Measurements from ENCODE around the gene CTSF. TPM values are rescaled to one million over a fixed set of nuclear protein-coding genes. Genes with fewer than 3 reads are reported as not detected.

CTSF gene
- total and polyA plus RNA-seq, 12 donors: 37.0 to 264 (median 133) TPM

- intact Hi-C loops (cut with DNase I): no loop called here
- DNase-seq: no peak
- H3K4me3 ChIP-seq: no peak overlapping the region
- WGBS, 4 donors: 72 to 88% (median 73%) methylated on average over 11 of the region's 11 CpGs
- H3K27ac ChIP-seq: no peak overlapping the region
- no peak for TF ChIP-seq POLR2A (IDR thresholded peaks at IDR 0.05)
- no peak for TF ChIP-seq CTCF (IDR thresholded peaks at IDR 0.05)
- H3K36me3 ChIP-seq (replicated peaks in 1 of 2): peaks cover 0 to 38% of the 10 kb centered on the region in 2 donors
- no peaks in the 10 kb centered on the region for H3K4me1 ChIP-seq (replicated peaks in 1 of 2)
- no peaks in the 10 kb centered on the region for H3K9me3 ChIP-seq (replicated peaks in 1 of 3)
- H3K27me3 ChIP-seq: no peaks in the 10 kb centered on the region
Observed at GRCh38 chr11:66523611-66524010, 44.8 kb downstream of the CTSF start.

Small RNA genes lying within 50 kb of the gene (small RNA-seq; reads per million reads assigned to genes)
- gene RNU4-39P: 0 to 0.12 reads per million in 2 donors

Other genes with a start within 250 kb of the CTSF start
- 10 to 100 TPM in 2 of 9 donors, 1 to 10 TPM in 7; 1.8 to 13.1 (median 6.3) TPM for gene RIN1, start 232.2 kb downstream of the CTSF start, total RNA-seq
- 10 to 100 TPM in 2 of 3 donors, 1 to 10 TPM in 1; 1.6 to 15.2 (median 10.9) TPM for gene RIN1, start 232.2 kb downstream of the CTSF start, polyA plus RNA-seq
- gene BRMS1, start 223.5 kb downstream of the CTSF start, total RNA-seq: 10 to 100 TPM; 22.4 to 52.4 (median 41.6) TPM
- gene BRMS1, start 223.5 kb downstream of the CTSF start, polyA plus RNA-seq: 10 to 100 TPM; 41.1 to 55.3 (median 53.8) TPM
- gene B4GAT1, start 221.0 kb downstream of the CTSF start, total RNA-seq: 100 to 1,000 TPM in 1 of 9 donors, 10 to 100 TPM in 8; 36.1 to 115 (median 61.8) TPM
- 10 to 100 TPM; 20.8 to 31.5 (median 24.6) TPM for gene B4GAT1, start 221.0 kb downstream of the CTSF start, polyA plus RNA-seq
- 1 to 10 TPM in 6 of 9 donors, under 1 TPM in 2, not detected in 1; 0.84 to 2.5 (median 1.2) TPM for gene SLC29A2, start 196.8 kb downstream of the CTSF start, total RNA-seq
- gene SLC29A2, start 196.8 kb downstream of the CTSF start, polyA plus RNA-seq: 1 to 10 TPM in 2 of 3 donors, under 1 TPM in 1; 0.48 to 4.7 (median 4.5) TPM
- gene NPAS4, start 147.6 kb downstream of the CTSF start, total RNA-seq: under 1 TPM in 3 of 9 donors, not detected in 6; 0.06 to 0.55 (median 0.47) TPM
- under 1 TPM; 0.24 to 0.72 (median 0.26) TPM for gene NPAS4, start 147.6 kb downstream of the CTSF start, polyA plus RNA-seq
- gene MRPL11, start 129.8 kb downstream of the CTSF start, total RNA-seq: 10 to 100 TPM; 27.7 to 53.8 (median 33.9) TPM
- gene MRPL11, start 129.8 kb downstream of the CTSF start, polyA plus RNA-seq: 10 to 100 TPM; 22.3 to 40.6 (median 27.3) TPM
- 10 to 100 TPM in 8 of 9 donors, 1 to 10 TPM in 1; 10.0 to 34.3 (median 21.1) TPM for gene PELI3, start 101.7 kb downstream of the CTSF start, total RNA-seq
- gene PELI3, start 101.7 kb downstream of the CTSF start, polyA plus RNA-seq: 10 to 100 TPM in 2 of 3 donors, 1 to 10 TPM in 1; 6.4 to 24.5 (median 13.0) TPM
- 10 to 100 TPM; 25.5 to 70.9 (median 43.3) TPM for gene DPP3, start 88.2 kb downstream of the CTSF start, total RNA-seq
- gene DPP3, start 88.2 kb downstream of the CTSF start, polyA plus RNA-seq: 10 to 100 TPM; 23.6 to 27.2 (median 24.3) TPM
- 100 to 1,000 TPM in 2 of 9 donors, 10 to 100 TPM in 7; 27.7 to 132 (median 56.8) TPM for gene BBS1, start 58.0 kb downstream of the CTSF start, total RNA-seq
- gene BBS1, start 58.0 kb downstream of the CTSF start, polyA plus RNA-seq: 10 to 100 TPM; 24.1 to 39.5 (median 26.7) TPM
- 10 to 100 TPM in 8 of 9 donors, 1 to 10 TPM in 1; 9.4 to 34.7 (median 21.7) TPM for gene ZDHHC24, start 22.6 kb downstream of the CTSF start, total RNA-seq
- 10 to 100 TPM in 1 of 3 donors, 1 to 10 TPM in 2; 8.6 to 12.8 (median 9.7) TPM for gene ZDHHC24, start 22.6 kb downstream of the CTSF start, polyA plus RNA-seq
- gene ACTN3, start 21.7 kb downstream of the CTSF start, total RNA-seq: under 1 TPM in 2 of 9 donors, not detected in 7; 0.06 to 0.26 TPM
- gene ACTN3, start 21.7 kb downstream of the CTSF start, polyA plus RNA-seq: under 1 TPM; 0.09 to 0.16 (median 0.13) TPM
- gene CCDC87, start 24.5 kb upstream of the CTSF start, total RNA-seq: under 1 TPM; 0.30 to 0.84 (median 0.50) TPM
- gene CCDC87, start 24.5 kb upstream of the CTSF start, polyA plus RNA-seq: under 1 TPM; 0.13 to 0.90 (median 0.24) TPM
- gene CCS, start 24.6 kb upstream of the CTSF start, total RNA-seq: 10 to 100 TPM; 21.9 to 83.5 (median 43.8) TPM
- 100 to 1,000 TPM in 2 of 3 donors, 10 to 100 TPM in 1; 22.7 to 204 (median 188) TPM for gene CCS, start 24.6 kb upstream of the CTSF start, polyA plus RNA-seq
- gene RBM14, start 48.0 kb upstream of the CTSF start, total RNA-seq: 100 to 1,000 TPM in 1 of 9 donors, 10 to 100 TPM in 8; 32.3 to 106 (median 44.1) TPM
- 10 to 100 TPM; 29.1 to 96.7 (median 39.1) TPM for gene RBM14, start 48.0 kb upstream of the CTSF start, polyA plus RNA-seq
- gene RBM4, start 70.1 kb upstream of the CTSF start, total RNA-seq: 100 to 1,000 TPM in 7 of 9 donors, 10 to 100 TPM in 2; 89.9 to 243 (median 139) TPM
- 100 to 1,000 TPM in 1 of 3 donors, 10 to 100 TPM in 2; 70.0 to 205 (median 79.4) TPM for gene RBM4, start 70.1 kb upstream of the CTSF start, polyA plus RNA-seq
- gene RBM4B, start 109.3 kb upstream of the CTSF start, total RNA-seq: 10 to 100 TPM in 8 of 9 donors, 1 to 10 TPM in 1; 9.9 to 40.3 (median 18.9) TPM
- gene RBM4B, start 109.3 kb upstream of the CTSF start, polyA plus RNA-seq: 10 to 100 TPM; 20.9 to 29.8 (median 23.3) TPM
- gene SPTBN2, start 160.6 kb upstream of the CTSF start, total RNA-seq: 10 to 100 TPM in 8 of 9 donors, 1 to 10 TPM in 1; 7.2 to 81.8 (median 63.7) TPM
- gene SPTBN2, start 160.6 kb upstream of the CTSF start, polyA plus RNA-seq: 10 to 100 TPM; 19.7 to 78.9 (median 28.5) TPM